Pancreas (tissue), 10 donors: ENCODE measurements around the gene RPP25L. TPM values are rescaled to one million over a fixed set of nuclear protein-coding genes. Genes with fewer than 3 reads are reported as not detected.

Experiments used
- ATAC-seq, 4 donors: fragments of 200-7000 bp; cut with Tn5 transposase; one replicate each; pipeline versions ENCODE4 v1.8.0 to v1.9.1; 2020; ENCODE audit warnings: mild to moderate bottlenecking in 4 of 4, moderate library complexity in 4 of 4
- DNase-seq, 6 donors: peaks; one replicate each; pipeline ENCODE4 v3.0.0-alpha.2; 2020
- FAIRE-seq: peaks from 2 replicates; lab custom pipeline; 2012; peaks lifted over from hg19 to GRCh38; lab: Jason Lieb, UNC
- H3K27ac ChIP-seq, 4 donors: fragments of 200-600 bp; sonication (generic); 1 replicate in 3 of 4; 2 replicates in 1 of 4; pipeline versions ENCODE4 v1.5.0 to v1.8.0; 2020
- H3K27me3 ChIP-seq, 4 donors: fragments of 200-600 bp; one replicate each; pipeline ENCODE4 v1.8.0; 2021
- H3K36me3 ChIP-seq, 3 donors: fragments of 200-600 bp; sonication (generic) in 1 of 3; one replicate each; pipeline versions ENCODE4 v1.5.0 to v1.8.0; 2020 to 2021
- H3K4me1 ChIP-seq, 3 donors: fragments of 200-600 bp; one replicate each; pipeline ENCODE4 v1.8.0; 2021
- H3K4me3 ChIP-seq, 4 donors: fragments of 200-600 bp; sonication (generic) in 2 of 4; one replicate each; pipeline versions ENCODE4 v1.5.0 to v1.8.0; 2020 to 2021
- H3K9me3 ChIP-seq, 4 donors: fragments of 200-600 bp; one replicate each; pipeline ENCODE4 v1.8.0; 2021
- WGBS, 2 donors: extraction: QIAGEN DNeasy Blood & Tissue Kit; methylation state at CpG; one replicate each; pipeline ENCODE4 v1.1.7; 2013; 5-methylcytosine and 5-hydroxymethylcytosine counted together
- intact Hi-C, 3 donors: fragments of 100-400 bp; cut with DNase I; formaldehyde crosslinking; loops; one replicate each; pipeline versions ENCODE4 v1.11.1 to v1.14.2; 2022
- polyA plus RNA-seq, 2 donors: library from polyadenylated mRNA; stranded (reverse); fragments of 200-250 nt; gene quantifications; one replicate each; pipeline ENCODE4 v1.2.3, GENCODE V29; 2013
- total RNA-seq, 6 donors: library from RNA; stranded (reverse); fragmentation: NEBNext Ultra II Directional in 4 of 6; extraction: Animal tissue kit (Norgen Biotek cat#: 25700) in 4 of 6; gene quantifications; one replicate each; pipeline versions ENCODE4 v1.2.1 to v1.2.4, GENCODE V29; 2021 to 2023
- TF ChIP-seq, protein P1 (sequence below), 4 donors: fragments of 200-600 bp; sonication (generic) in 3 of 4; IDR thresholded peaks; one replicate each; pipeline versions ENCODE4 v1.5.0 to v1.8.0; 2021; ENCODE audit warnings: antibody characterized with exemption in 4 of 4
- donor health status: healthy with polysubstance abuse.
- donor health status: DM: no; HTN: no; CAD: no; lungs with moderate emphysema.
- donor health status: DM: no; HTN: no; CAD: no.
- donor health status: control.
- donor health status: control.
- donor health status: Bipolar disorder and iron deficiency.
- donor health status: DM: yes; HTN: yes; CAD: no.
- donor health status: DM: no; HTN: no; CAD: no.
- donor health status: DM: no; HTN: no; CAD: no.
- donor health status: DM: yes; HTN: yes; CAD: no.

The RPP25L gene
- total and polyA plus RNA-seq, 8 donors, result 7.6 to 19.8 (median 12.4) TPM

DNA sequence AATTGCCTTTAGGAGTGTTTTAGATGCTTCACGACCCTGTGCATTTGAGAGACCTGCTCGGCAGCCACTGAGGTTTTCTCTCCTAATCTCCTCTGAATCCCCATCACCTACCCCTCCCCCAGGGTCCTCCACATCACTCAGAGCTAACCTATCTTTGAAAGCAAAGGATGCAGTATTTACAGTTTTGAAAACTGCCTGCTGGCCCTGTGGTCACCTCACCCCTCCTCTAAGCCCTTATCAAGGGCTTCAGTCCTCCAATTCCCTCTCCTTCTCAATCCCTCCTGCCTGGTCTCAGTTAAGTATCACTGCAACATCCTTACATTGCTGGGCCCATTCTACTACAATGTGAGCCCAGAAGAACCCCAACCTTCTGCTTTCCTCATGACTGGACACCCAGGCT is 4.6 kb downstream of the RPP25L start:
- no peaks in the 10 kb centered on the region for H3K36me3 ChIP-seq
- 37 to 40% methylated on average over 2 of the region's 2 CpGs for WGBS, 2 donors
- H3K4me3 ChIP-seq, result no peak overlapping the region
- H3K4me1 ChIP-seq, result peaks cover 0 to 6% (median under 1%) of the 10 kb centered on the region in 3 donors
- no peak overlapping the region for H3K27ac ChIP-seq
- DNase-seq (no peak), FAIRE-seq (no peak), ATAC-seq (no peak)
- TF ChIP-seq, protein P1, sequence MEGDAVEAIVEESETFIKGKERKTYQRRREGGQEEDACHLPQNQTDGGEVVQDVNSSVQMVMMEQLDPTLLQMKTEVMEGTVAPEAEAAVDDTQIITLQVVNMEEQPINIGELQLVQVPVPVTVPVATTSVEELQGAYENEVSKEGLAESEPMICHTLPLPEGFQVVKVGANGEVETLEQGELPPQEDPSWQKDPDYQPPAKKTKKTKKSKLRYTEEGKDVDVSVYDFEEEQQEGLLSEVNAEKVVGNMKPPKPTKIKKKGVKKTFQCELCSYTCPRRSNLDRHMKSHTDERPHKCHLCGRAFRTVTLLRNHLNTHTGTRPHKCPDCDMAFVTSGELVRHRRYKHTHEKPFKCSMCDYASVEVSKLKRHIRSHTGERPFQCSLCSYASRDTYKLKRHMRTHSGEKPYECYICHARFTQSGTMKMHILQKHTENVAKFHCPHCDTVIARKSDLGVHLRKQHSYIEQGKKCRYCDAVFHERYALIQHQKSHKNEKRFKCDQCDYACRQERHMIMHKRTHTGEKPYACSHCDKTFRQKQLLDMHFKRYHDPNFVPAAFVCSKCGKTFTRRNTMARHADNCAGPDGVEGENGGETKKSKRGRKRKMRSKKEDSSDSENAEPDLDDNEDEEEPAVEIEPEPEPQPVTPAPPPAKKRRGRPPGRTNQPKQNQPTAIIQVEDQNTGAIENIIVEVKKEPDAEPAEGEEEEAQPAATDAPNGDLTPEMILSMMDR (IDR thresholded peaks at IDR 0.05), result no peak
- intact Hi-C loops, result no loop called here
- H3K27me3 ChIP-seq, result no peaks in the 10 kb centered on the region
- no peaks in the 10 kb centered on the region for H3K9me3 ChIP-seq

GRCh38 chr9:34606905-34607304 is 5.0 kb downstream of the RPP25L start:
- Histone ChIP-seq H3K27me3 (no peaks in the 10 kb centered on the region), H3K27ac (no peak overlapping the region), H3K9me3 (no peaks in the 10 kb centered on the region), H3K36me3 (no peaks in the 10 kb centered on the region), H3K4me3 (no peak overlapping the region), H3K4me1 (peaks cover 0 to 6% (median 0%) of the 10 kb centered on the region in 3 donors)
- TF ChIP-seq, protein P1 (IDR thresholded peaks at IDR 0.05), result no peak
- ATAC-seq, result no peak
- intact Hi-C loops, result no loop called here
- 77 to 84% methylated on average over 3 of the region's 3 CpGs for WGBS, 2 donors
- no peak for DNase-seq
- no peak for FAIRE-seq

DNA sequence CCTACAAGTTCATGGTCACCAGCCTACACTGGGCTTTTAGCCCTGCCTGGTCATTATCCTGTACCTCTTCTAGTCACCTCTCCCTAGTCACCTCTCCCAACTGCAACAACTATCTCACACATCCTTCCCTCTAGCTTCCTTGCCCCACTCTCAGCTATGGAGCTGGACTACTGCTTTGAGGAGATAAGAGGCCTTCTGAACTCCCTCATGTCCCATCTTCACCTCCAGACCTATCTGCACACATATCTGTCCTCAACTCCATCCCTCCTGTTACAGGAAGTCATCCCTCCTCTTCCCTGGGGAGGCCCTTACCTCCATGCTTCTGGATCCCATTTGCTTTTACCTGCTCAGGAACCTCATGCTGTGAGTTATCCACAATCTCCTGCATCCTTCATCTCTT is 5.7 kb downstream of the RPP25L start:
- FAIRE-seq, result no peak
- H3K4me1 ChIP-seq, result peaks cover 0 to 6% (median 0%) of the 10 kb centered on the region in 3 donors
- intact Hi-C loops, result no loop called here
- no peaks in the 10 kb centered on the region for H3K27me3 ChIP-seq
- H3K9me3 ChIP-seq, result no peaks in the 10 kb centered on the region
- ATAC-seq, result no peak
- DNase-seq, result no peak
- H3K36me3 ChIP-seq, result no peaks in the 10 kb centered on the region
- H3K27ac ChIP-seq, result no peak overlapping the region
- TF ChIP-seq, protein P1 (IDR thresholded peaks at IDR 0.05), result no peak
- no peak overlapping the region for H3K4me3 ChIP-seq

DNA sequence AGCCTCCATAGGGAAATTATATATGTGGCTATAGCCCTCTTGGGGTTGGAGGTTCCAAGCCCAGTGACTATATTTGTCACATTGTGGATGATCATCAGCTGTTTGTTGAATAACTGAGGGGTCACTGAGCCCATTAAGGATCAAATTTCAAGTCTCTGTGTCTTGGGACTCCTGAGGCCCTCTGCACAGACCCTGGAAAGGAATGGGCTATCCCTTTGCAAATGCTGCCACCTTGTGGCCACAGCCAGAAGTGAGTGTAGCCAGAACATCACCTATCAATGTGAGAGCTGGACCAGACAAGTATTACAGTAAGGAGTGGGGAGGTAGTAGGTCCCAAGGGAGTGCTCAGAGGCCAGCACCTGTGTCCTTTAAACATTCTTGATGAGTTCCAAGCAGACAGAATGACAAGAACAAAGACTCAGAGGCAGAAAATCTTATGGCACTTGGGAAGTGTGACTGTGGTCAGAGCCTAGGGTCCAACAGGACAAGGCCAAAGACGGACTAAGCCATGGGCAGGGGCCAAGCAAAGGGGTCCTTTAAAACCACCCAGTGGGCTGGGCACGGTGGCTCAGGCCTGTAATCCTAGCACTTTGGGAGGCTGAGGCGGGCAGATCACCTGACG is 8.2 kb downstream of the RPP25L start:
- no peaks in the 10 kb centered on the region for H3K9me3 ChIP-seq
- FAIRE-seq, result no peak
- H3K4me3 ChIP-seq, result no peak overlapping the region
- peak; percentile 51 to 97 (median 82) for DNase-seq
- H3K27ac ChIP-seq, result no peak overlapping the region
- intact Hi-C loops, result loop anchor here in 1 of 3 donors (5.0 kb wide), 1 partner anchor 271 kb away; no protein-coding TSS in a partner anchor
- no peaks in the 10 kb centered on the region for H3K36me3 ChIP-seq
- H3K27me3 ChIP-seq, result no peaks in the 10 kb centered on the region
- no peaks in the 10 kb centered on the region for H3K4me1 ChIP-seq
- 49 to 56% methylated on average over 4 of the region's 4 CpGs for WGBS, 2 donors
- TF ChIP-seq, protein P1 (IDR thresholded peaks at IDR 0.05), result peak; percentile 88 to 89 (median 89)
- ATAC-seq, result peak; percentile 82 to 99 (median 94)

DNA sequence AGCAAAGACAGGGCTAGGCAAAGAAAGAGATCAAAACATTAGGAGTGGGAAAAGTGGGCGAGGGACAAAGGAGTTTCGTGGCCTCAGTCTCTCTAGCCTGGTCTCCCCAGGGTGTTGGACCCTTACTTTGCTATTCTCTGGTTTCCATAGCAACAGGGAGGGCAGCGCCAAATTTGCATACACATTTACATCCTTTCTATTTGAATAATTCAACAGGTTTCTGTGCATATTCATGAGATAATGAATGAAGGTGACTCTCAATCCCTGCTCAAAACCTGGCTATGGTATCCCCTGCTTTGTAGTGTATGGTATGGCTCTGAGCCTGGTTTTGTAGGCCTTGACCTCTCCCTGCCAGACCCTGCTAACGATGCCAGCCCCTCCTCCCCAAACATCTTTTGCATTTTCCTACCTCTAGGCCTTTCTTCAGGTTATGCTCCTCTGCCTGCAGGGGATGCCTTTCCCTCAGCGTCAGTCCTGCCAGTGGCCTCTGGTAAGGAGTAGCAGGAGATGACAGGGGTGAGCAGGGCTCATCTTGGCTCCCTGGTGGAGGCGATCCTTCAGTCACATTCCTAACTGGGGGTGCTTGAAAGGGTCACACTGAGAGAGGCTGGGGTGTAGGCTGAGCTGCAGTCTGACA is 9.8 kb downstream of the RPP25L start:
- intact Hi-C loops, result loop anchor here in 1 of 3 donors (5.0 kb wide), 1 partner anchor 270 kb away; no protein-coding TSS in a partner anchor
- TF ChIP-seq, protein P1 (IDR thresholded peaks at IDR 0.05), result no peak
- no peaks in the 10 kb centered on the region for H3K36me3 ChIP-seq
- WGBS, 2 donors, result 51 to 66% methylated on average over 6 of the region's 6 CpGs
- H3K27me3 ChIP-seq, result no peaks in the 10 kb centered on the region
- ATAC-seq (no peak), DNase-seq (no peak), FAIRE-seq (no peak)
- no peaks in the 10 kb centered on the region for H3K4me1 ChIP-seq
- H3K27ac ChIP-seq, result no peak overlapping the region
- H3K4me3 ChIP-seq, result no peak overlapping the region
- H3K9me3 ChIP-seq, result no peaks in the 10 kb centered on the region
